ENCODE data around the gene ZNF526. TPM values are rescaled to one million over a fixed set of nuclear protein-coding genes. Genes with fewer than 3 reads are reported as not detected.
A peak's percentile ranks its signal among the peaks of the same experiment; 100 is the strongest.

ZNF526 gene
- total and polyA plus RNA-seq, 9 of the 15 experiments (the other 6 are each of a cell fraction or from before 2014, with no cell fraction given) = 1.3 to 17.9 (median 6.2) TPM

- peak; percentile 76 for TF ChIP-seq PCBP1 (IDR thresholded peaks at IDR 0.05; ENCODE audit: low read depth, low read length, poor library complexity, severe bottlenecking)
- peak; percentile 62 to 68; a peak in 3 of 4 replicates for TF ChIP-seq MNT (conservative IDR thresholded peaks at IDR 0.05)
- TF ChIP-seq MITF (IDR thresholded peaks at IDR 0.05) = no peak
- no peak for TF ChIP-seq GMEB1 (CRISPR knock-in tag; IDR thresholded peaks at IDR 0.05)
- TF ChIP-seq MEIS2 (IDR thresholded peaks at IDR 0.05; ENCODE audit: partially characterized antibody) = peak; percentile 31
- TF ChIP-seq ZBTB5 (IDR thresholded peaks at IDR 0.05) = peak; percentile 66; the same call in 1 of the 2 replicates
- no peak for TF ChIP-seq RBM14 (IDR thresholded peaks at IDR 0.05; ENCODE audit: borderline replicate concordance, insufficient read depth, low read depth, low read length)
- TF ChIP-seq MAZ (CRISPR knock-in tag; conservative IDR thresholded peaks at IDR 0.05 in 1 of 2, IDR thresholded peaks at IDR 0.05 in 1 of 2) = peak; percentile 76 to 89
- TF ChIP-seq VEZF1 (CRISPR knock-in tag; IDR thresholded peaks at IDR 0.05) = peak; percentile 96
- no peak for TF ChIP-seq LEF1 (IDR thresholded peaks at IDR 0.05)
- peak; percentile 33; the same call in 1 of the 2 replicates for TF ChIP-seq RB1 (IDR thresholded peaks at IDR 0.05; ENCODE audit: low read depth)
- peak; percentile 44; the same call in 1 of the 2 replicates for TF ChIP-seq POLR2AphosphoS5 (IDR thresholded peaks at IDR 0.05; ENCODE audit: control insufficient read depth, insufficient read depth, low read depth, low read length)
- TF ChIP-seq EZH2 (IDR thresholded peaks at IDR 0.05; ENCODE audit: borderline replicate concordance, low read depth, low read length) = no peak
- TF ChIP-seq PHB (CRISPR knock-in tag; IDR thresholded peaks at IDR 0.05) = 0 out of 2 replicates have a peak, but pooled peaks have one; percentile 73
- no peak for TF ChIP-seq NEUROD1 (IDR thresholded peaks at IDR 0.05; ENCODE audit: borderline replicate concordance, low read depth, low read length, partially characterized antibody)
- 0 out of 4 replicates have a peak, but pooled peaks of 1 of the 2 experiments have one; percentile 25 for TF ChIP-seq KDM4B (IDR thresholded peaks at IDR 0.05; ENCODE audit: borderline replicate concordance in 2 of 2, low read depth in 1 of 2)
- no peak for TF ChIP-seq ATF1 (CRISPR knock-in tag; IDR thresholded peaks at IDR 0.05)
- peak; percentile 36; the same call in 1 of the 2 replicates for TF ChIP-seq ATF1 (tag; IDR thresholded peaks at IDR 0.05)
These were observed 34.2 kb downstream of the ZNF526 start (continued) for GRCh38 chr19:42254089-42254849.

Data from K562 (cell line).